Liver (tissue), 9 donors: ENCODE data around the gene ABCB4. TPM values are rescaled to one million over a fixed set of nuclear protein-coding genes. Genes with fewer than 3 reads are reported as not detected.

Source experiments
- DNase-seq: peaks from one replicate; pipeline ENCODE4 v3.0.0-alpha.2; 2017; ENCODE audit warnings: low spot score
- H3K27ac ChIP-seq, 2 donors: one replicate each; pipeline ENCODE4 v1.7.0; 2013; ENCODE audit warnings: inconsistent platforms in 2 of 2, low read length in 2 of 2, control low read depth in 1 of 2, low read depth in 1 of 2, mild to moderate bottlenecking in 1 of 2
- H3K27me3 ChIP-seq, 4 donors: one replicate each; pipeline versions ENCODE4 v1.6.1 to v1.7.0; 2013; ENCODE audit warnings: low read length in 3 of 4, inconsistent platforms in 1 of 4, mild to moderate bottlenecking in 1 of 4, moderate library complexity in 1 of 4; ENCODE audit not compliant: control insufficient read depth in 4 of 4, insufficient read depth in 4 of 4
- H3K36me3 ChIP-seq, 4 donors: one replicate each; pipeline versions ENCODE4 v1.6.1 to v1.7.0; 2013; ENCODE audit warnings: low read length in 3 of 4, mild to moderate bottlenecking in 3 of 4, low read depth in 1 of 4, moderate library complexity in 1 of 4; ENCODE audit not compliant: control insufficient read depth in 4 of 4, insufficient read depth in 3 of 4
- H3K4me1 ChIP-seq, 4 donors: one replicate each; pipeline versions ENCODE4 v1.6.1 to v1.7.0; 2013; ENCODE audit warnings: low read length in 3 of 4, mild to moderate bottlenecking in 3 of 4, moderate library complexity in 1 of 4; ENCODE audit not compliant: control insufficient read depth in 4 of 4, insufficient read depth in 4 of 4
- H3K4me3 ChIP-seq, 3 donors: one replicate each; pipeline versions ENCODE4 v1.6.1 to v1.7.0; 2013; ENCODE audit warnings: low read length in 3 of 3, control low read depth in 1 of 3, low read depth in 1 of 3, mild to moderate bottlenecking in 1 of 3
- H3K9ac ChIP-seq, 2 donors: one replicate each; pipeline ENCODE4 v1.7.0; 2013; ENCODE audit warnings: low read length in 2 of 2, mild to moderate bottlenecking in 2 of 2, moderate library complexity in 2 of 2, control low read depth in 1 of 2, low read depth in 1 of 2
- H3K9me3 ChIP-seq, 4 donors: one replicate each; pipeline versions ENCODE4 v1.6.1 to v1.7.0; 2013; ENCODE audit warnings: low read length in 3 of 4; ENCODE audit not compliant: control insufficient read depth in 4 of 4
- ATF3 ChIP-seq: IDR thresholded peaks from 2 replicates; pipeline ENCODE4 v1.6.1; 2016; ENCODE audit warnings: antibody characterized with exemption
- EGR1 ChIP-seq, 2 donors: IDR thresholded peaks; 2 replicates each; pipeline ENCODE4 v1.6.1; 2016 to 2018; ENCODE audit warnings: antibody characterized with exemption in 2 of 2, low read depth in 2 of 2
- FOXA1 ChIP-seq: IDR thresholded peaks from 2 replicates; pipeline ENCODE4 v1.6.1; 2016; ENCODE audit warnings: antibody characterized with exemption
- FOXA2 ChIP-seq: IDR thresholded peaks from 2 replicates; pipeline ENCODE4 v1.6.1; 2016; ENCODE audit warnings: antibody characterized with exemption
- GABPA ChIP-seq, 2 donors: IDR thresholded peaks in 1 of 2; conservative IDR thresholded peaks in 1 of 2; 2 replicates each; pipeline ENCODE4 v1.6.1; 2016; ENCODE audit warnings: antibody characterized with exemption in 2 of 2, mild to moderate bottlenecking in 1 of 2, moderate library complexity in 1 of 2
- HNF4A ChIP-seq, 2 donors: conservative IDR thresholded peaks; 2 replicates each; pipeline ENCODE4 v1.6.1; 2016; ENCODE audit warnings: antibody characterized with exemption in 2 of 2, mild to moderate bottlenecking in 2 of 2
- HNF4G ChIP-seq: IDR thresholded peaks from 2 replicates; pipeline ENCODE4 v1.6.1; 2016; ENCODE audit warnings: antibody characterized with exemption
- JUND ChIP-seq, 2 donors: IDR thresholded peaks; 2 replicates each; pipeline ENCODE4 v1.6.1; 2016; ENCODE audit warnings: antibody characterized with exemption in 2 of 2
- NR2F2 ChIP-seq: IDR thresholded peaks from 2 replicates; pipeline ENCODE4 v1.6.1; 2016; ENCODE audit warnings: antibody characterized with exemption
- RAD21 ChIP-seq, 2 donors: IDR thresholded peaks; 2 replicates each; pipeline ENCODE4 v1.6.1; 2016; ENCODE audit warnings: antibody characterized with exemption in 2 of 2, mild to moderate bottlenecking in 2 of 2
- REST ChIP-seq: IDR thresholded peaks from 2 replicates; pipeline ENCODE4 v1.6.1; 2016; ENCODE audit warnings: antibody characterized with exemption, mild to moderate bottlenecking
- RXRA ChIP-seq, 2 donors: IDR thresholded peaks; 2 replicates each; pipeline ENCODE4 v1.6.1; 2017 to 2018; ENCODE audit warnings: antibody characterized with exemption in 2 of 2, mild to moderate bottlenecking in 1 of 2
- SP1 ChIP-seq: IDR thresholded peaks from 2 replicates; pipeline ENCODE4 v1.6.1; 2018; ENCODE audit warnings: antibody characterized with exemption, mild to moderate bottlenecking
- TAF1 ChIP-seq: conservative IDR thresholded peaks from 2 replicates; pipeline ENCODE4 v1.6.1; 2016; ENCODE audit warnings: antibody characterized with exemption, mild to moderate bottlenecking
- YY1 ChIP-seq: IDR thresholded peaks from 2 replicates; pipeline ENCODE4 v1.6.1; 2016; ENCODE audit warnings: antibody characterized with exemption, mild to moderate bottlenecking
- WGBS: extraction: QIAGEN DNeasy Blood & Tissue Kit; methylation state at CpG from one replicate; pipeline ENCODE4 v1.1.7; 2013; 5-methylcytosine and 5-hydroxymethylcytosine counted together
- polyA plus RNA-seq, 2 donors: library from polyadenylated mRNA; stranded (reverse) in 1 of 2; unstranded in 1 of 2; fragments of 200-250 nt in 1 of 2; fragments of >200 nt in 1 of 2; fragmentation: Nextera tagmentation in 1 of 2; extraction: Ambion mirVana in 1 of 2; gene quantifications; one replicate each; pipeline versions ENCODE4 v1.2.1 to v1.2.3, GENCODE V29; 2013 to 2015
- total RNA-seq, 2 donors: library from RNA; depleted of rRNA; stranded (reverse); fragments of >200 nt; gene quantifications; one replicate each; pipeline ENCODE4 v1.2.3, GENCODE V29; 2014
- TF ChIP-seq, protein P1 (sequence below): IDR thresholded peaks from 2 replicates; pipeline ENCODE4 v1.6.1; 2016; ENCODE audit warnings: antibody characterized with exemption
- TF ChIP-seq, protein P2 (sequence below): fragments of 150-350 bp; IDR thresholded peaks from 2 replicates; pipeline ENCODE4 v1.5.1; 2017; ENCODE audit warnings: improper control_type of control experiment, low read depth, low read length; ENCODE audit not compliant: missing input control
- TF ChIP-seq, protein P3 (sequence below): IDR thresholded peaks from 2 replicates; pipeline ENCODE4 v1.6.1; 2016; ENCODE audit warnings: antibody characterized with exemption
- donor health status: healthy.
- donor health status: healthy.
- donor health status: healthy.
- donor health status: healthy.
- donor health status: healthy.

Gene ABCB4
- total and polyA plus RNA-seq, 4 donors: 6.7 to 409 (median 77.6) TPM

GRCh38 chr7:87391020-87391701 is 84.3 kb downstream of the ABCB4 start:
- H3K9ac ChIP-seq: no peak overlapping the region
- TF ChIP-seq, protein P1, sequence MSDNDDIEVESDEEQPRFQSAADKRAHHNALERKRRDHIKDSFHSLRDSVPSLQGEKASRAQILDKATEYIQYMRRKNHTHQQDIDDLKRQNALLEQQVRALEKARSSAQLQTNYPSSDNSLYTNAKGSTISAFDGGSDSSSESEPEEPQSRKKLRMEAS: no peak
- TF ChIP-seq SP1 (no peak), ATF3 (no peak), RAD21 (IDR thresholded peaks at IDR 0.05) (no peak), FOXA1 (no peak), FOXA2 (no peak), YY1 (no peak), TAF1 (no peak), GABPA (IDR thresholded peaks at IDR 0.05 in 1 of 2, conservative IDR thresholded peaks at IDR 0.05 in 1 of 2) (no peak), JUND (IDR thresholded peaks at IDR 0.05) (no peak), HNF4A (conservative IDR thresholded peaks at IDR 0.05) (no peak), RXRA (IDR thresholded peaks at IDR 0.05) (no peak), NR2F2 (no peak), EGR1 (IDR thresholded peaks at IDR 0.05; ENCODE audit: low read depth in 2 of 2) (no peak), HNF4G (no peak), REST (no peak)
- TF ChIP-seq, protein P2, sequence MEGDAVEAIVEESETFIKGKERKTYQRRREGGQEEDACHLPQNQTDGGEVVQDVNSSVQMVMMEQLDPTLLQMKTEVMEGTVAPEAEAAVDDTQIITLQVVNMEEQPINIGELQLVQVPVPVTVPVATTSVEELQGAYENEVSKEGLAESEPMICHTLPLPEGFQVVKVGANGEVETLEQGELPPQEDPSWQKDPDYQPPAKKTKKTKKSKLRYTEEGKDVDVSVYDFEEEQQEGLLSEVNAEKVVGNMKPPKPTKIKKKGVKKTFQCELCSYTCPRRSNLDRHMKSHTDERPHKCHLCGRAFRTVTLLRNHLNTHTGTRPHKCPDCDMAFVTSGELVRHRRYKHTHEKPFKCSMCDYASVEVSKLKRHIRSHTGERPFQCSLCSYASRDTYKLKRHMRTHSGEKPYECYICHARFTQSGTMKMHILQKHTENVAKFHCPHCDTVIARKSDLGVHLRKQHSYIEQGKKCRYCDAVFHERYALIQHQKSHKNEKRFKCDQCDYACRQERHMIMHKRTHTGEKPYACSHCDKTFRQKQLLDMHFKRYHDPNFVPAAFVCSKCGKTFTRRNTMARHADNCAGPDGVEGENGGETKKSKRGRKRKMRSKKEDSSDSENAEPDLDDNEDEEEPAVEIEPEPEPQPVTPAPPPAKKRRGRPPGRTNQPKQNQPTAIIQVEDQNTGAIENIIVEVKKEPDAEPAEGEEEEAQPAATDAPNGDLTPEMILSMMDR: no peak
- TF ChIP-seq, protein P3, sequence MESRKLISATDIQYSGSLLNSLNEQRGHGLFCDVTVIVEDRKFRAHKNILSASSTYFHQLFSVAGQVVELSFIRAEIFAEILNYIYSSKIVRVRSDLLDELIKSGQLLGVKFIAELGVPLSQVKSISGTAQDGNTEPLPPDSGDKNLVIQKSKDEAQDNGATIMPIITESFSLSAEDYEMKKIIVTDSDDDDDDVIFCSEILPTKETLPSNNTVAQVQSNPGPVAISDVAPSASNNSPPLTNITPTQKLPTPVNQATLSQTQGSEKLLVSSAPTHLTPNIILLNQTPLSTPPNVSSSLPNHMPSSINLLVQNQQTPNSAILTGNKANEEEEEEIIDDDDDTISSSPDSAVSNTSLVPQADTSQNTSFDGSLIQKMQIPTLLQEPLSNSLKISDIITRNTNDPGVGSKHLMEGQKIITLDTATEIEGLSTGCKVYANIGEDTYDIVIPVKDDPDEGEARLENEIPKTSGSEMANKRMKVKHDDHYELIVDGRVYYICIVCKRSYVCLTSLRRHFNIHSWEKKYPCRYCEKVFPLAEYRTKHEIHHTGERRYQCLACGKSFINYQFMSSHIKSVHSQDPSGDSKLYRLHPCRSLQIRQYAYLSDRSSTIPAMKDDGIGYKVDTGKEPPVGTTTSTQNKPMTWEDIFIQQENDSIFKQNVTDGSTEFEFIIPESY: no peak
- 95% methylated on average over 8 of the region's 8 CpGs for WGBS
- H3K4me1 ChIP-seq: no peaks in the 10 kb centered on the region
- H3K9me3 ChIP-seq: no peaks in the 10 kb centered on the region
- H3K27ac ChIP-seq: no peak overlapping the region
- no peaks in the 10 kb centered on the region for H3K27me3 ChIP-seq
- no peak for DNase-seq
- peaks cover 2 to 56% (median 20%) of the 10 kb centered on the region in 4 donors for H3K36me3 ChIP-seq
- no peak overlapping the region for H3K4me3 ChIP-seq
